ENCODE results near the gene SLC43A2. TPM values are rescaled to one million over a fixed set of nuclear protein-coding genes. Genes with fewer than 3 reads are reported as not detected.
"Not testable (repeated sequence)": the region's sequence is repeated elsewhere in the genome, so short reads cannot be mapped to it uniquely, and the experiment has no call there.

SLC43A2 gene
- total RNA-seq, 4 donors from 2014 or later = 7.1 to 20.0 (median 13.7) TPM

GRCh38 chr17:1658100-1658499, 29.5 kb upstream of the SLC43A2 start:
- Histone ChIP-seq H3K9me3 (no peaks in the 10 kb centered on the region), H3K36me3 (peaks cover 99 to 100% (median 100%) of the 10 kb centered on the region in 4 donors), H3K4me1 (no peaks in the 10 kb centered on the region), H3K27me3 (no peaks in the 10 kb centered on the region), H3K27ac (replicated peaks in 1 of 4) (no peak overlapping the region), H3K4me3 (no peak overlapping the region)
- TF ChIP-seq POLR2A (IDR thresholded peaks at IDR 0.05; ENCODE audit: low read depth) (no peak), POLR2AphosphoS5 (IDR thresholded peaks at IDR 0.05) (no peak), EP300 (IDR thresholded peaks at IDR 0.05) (no peak)
- TF ChIP-seq, protein P1, sequence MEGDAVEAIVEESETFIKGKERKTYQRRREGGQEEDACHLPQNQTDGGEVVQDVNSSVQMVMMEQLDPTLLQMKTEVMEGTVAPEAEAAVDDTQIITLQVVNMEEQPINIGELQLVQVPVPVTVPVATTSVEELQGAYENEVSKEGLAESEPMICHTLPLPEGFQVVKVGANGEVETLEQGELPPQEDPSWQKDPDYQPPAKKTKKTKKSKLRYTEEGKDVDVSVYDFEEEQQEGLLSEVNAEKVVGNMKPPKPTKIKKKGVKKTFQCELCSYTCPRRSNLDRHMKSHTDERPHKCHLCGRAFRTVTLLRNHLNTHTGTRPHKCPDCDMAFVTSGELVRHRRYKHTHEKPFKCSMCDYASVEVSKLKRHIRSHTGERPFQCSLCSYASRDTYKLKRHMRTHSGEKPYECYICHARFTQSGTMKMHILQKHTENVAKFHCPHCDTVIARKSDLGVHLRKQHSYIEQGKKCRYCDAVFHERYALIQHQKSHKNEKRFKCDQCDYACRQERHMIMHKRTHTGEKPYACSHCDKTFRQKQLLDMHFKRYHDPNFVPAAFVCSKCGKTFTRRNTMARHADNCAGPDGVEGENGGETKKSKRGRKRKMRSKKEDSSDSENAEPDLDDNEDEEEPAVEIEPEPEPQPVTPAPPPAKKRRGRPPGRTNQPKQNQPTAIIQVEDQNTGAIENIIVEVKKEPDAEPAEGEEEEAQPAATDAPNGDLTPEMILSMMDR (IDR thresholded peaks at IDR 0.05) = no peak
- intact Hi-C loops (cut with DNase I) = no loop called here
- no peak for DNase-seq (ENCODE audit: extremely low spot score)
- 87% methylated on average over 9 of the region's 9 CpGs for WGBS

GRCh38 chr17:1653735-1654134, 25.1 kb upstream of the SLC43A2 start:
- no peak for TF ChIP-seq POLR2AphosphoS5 (IDR thresholded peaks at IDR 0.05)
- TF ChIP-seq, protein P1 (IDR thresholded peaks at IDR 0.05) = no peak
- TF ChIP-seq POLR2A (IDR thresholded peaks at IDR 0.05; ENCODE audit: low read depth) = no peak
- no peak for TF ChIP-seq EP300 (IDR thresholded peaks at IDR 0.05)
- H3K27ac ChIP-seq (replicated peaks in 1 of 4) = no peak overlapping the region
- DNase-seq (ENCODE audit: extremely low spot score) = no peak
- 88% methylated on average over 14 of the region's 14 CpGs for WGBS
- H3K36me3 ChIP-seq = peaks cover 82 to 87% (median 86%) of the 10 kb centered on the region in 4 donors
- H3K4me3 ChIP-seq = no peak overlapping the region
- peaks cover 0 to 3% (median 0%) of the 10 kb centered on the region in 4 donors for H3K27me3 ChIP-seq
- H3K9me3 ChIP-seq = no peaks in the 10 kb centered on the region
- H3K4me1 ChIP-seq = peaks cover 12 to 19% (median 16%) of the 10 kb centered on the region in 4 donors
- intact Hi-C loops (cut with DNase I) = no loop called here

DNA sequence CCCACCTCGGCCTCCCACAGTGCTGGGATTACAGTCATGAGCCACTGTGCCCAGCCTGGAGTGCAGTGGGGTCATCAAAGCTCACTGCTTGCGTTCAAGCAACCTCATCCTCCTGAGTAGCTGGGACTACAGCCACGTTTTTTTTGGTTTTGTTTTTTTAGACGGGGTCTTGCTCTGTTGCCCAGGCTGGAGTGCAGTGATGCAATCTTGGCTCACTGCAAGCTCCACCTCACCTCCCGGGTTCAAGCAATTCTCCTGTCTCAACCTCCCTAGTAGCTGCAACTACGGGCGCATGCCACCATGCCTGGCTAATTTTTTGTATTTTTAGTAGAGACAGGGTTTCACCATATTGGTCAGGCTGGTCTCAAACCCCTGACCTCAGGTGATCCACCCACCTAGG, 24.2 kb upstream of the SLC43A2 start:
- H3K9me3 ChIP-seq; DNase-seq (ENCODE audit: extremely low spot score); H3K4me3 ChIP-seq; H3K27me3 ChIP-seq; intact Hi-C loops (cut with DNase I): not testable (repeated sequence)
- Histone ChIP-seq H3K27ac (replicated peaks in 1 of 4) (peak overlapping the region in 2 of 4 donors; percentile 5 to 13), H3K36me3 (peaks cover 72 to 77% (median 76%) of the 10 kb centered on the region in 4 donors), H3K4me1 (peaks cover 18 to 28% (median 25%) of the 10 kb centered on the region in 4 donors)
- WGBS = 87% methylated on average over 7 of the region's 7 CpGs

- intact Hi-C loops (cut with DNase I) = no loop called here
- peaks cover 60 to 64% (median 63%) of the 10 kb centered on the region in 4 donors for H3K36me3 ChIP-seq
- peaks cover 31 to 41% (median 38%) of the 10 kb centered on the region in 4 donors for H3K4me1 ChIP-seq
- WGBS = 95% methylated on average over 4 of the region's 4 CpGs
- H3K9me3 ChIP-seq = no peaks in the 10 kb centered on the region
- H3K4me3 ChIP-seq = no peak overlapping the region
- H3K27me3 ChIP-seq = peaks cover 0 to 3% (median 0%) of the 10 kb centered on the region in 4 donors
- TF ChIP-seq POLR2AphosphoS5 (IDR thresholded peaks at IDR 0.05) (no peak), EP300 (IDR thresholded peaks at IDR 0.05) (no peak), POLR2A (IDR thresholded peaks at IDR 0.05; ENCODE audit: low read depth) (no peak)
- TF ChIP-seq, protein P1 (IDR thresholded peaks at IDR 0.05) = no peak
- peak overlapping the region in 3 of 4 donors; percentile 97 to 100 (median 99) for H3K27ac ChIP-seq (replicated peaks in 1 of 4)
- no peak for DNase-seq (ENCODE audit: extremely low spot score)
Measured at GRCh38 chr17:1651559-1651844, 22.9 kb upstream of the SLC43A2 start.

DNA sequence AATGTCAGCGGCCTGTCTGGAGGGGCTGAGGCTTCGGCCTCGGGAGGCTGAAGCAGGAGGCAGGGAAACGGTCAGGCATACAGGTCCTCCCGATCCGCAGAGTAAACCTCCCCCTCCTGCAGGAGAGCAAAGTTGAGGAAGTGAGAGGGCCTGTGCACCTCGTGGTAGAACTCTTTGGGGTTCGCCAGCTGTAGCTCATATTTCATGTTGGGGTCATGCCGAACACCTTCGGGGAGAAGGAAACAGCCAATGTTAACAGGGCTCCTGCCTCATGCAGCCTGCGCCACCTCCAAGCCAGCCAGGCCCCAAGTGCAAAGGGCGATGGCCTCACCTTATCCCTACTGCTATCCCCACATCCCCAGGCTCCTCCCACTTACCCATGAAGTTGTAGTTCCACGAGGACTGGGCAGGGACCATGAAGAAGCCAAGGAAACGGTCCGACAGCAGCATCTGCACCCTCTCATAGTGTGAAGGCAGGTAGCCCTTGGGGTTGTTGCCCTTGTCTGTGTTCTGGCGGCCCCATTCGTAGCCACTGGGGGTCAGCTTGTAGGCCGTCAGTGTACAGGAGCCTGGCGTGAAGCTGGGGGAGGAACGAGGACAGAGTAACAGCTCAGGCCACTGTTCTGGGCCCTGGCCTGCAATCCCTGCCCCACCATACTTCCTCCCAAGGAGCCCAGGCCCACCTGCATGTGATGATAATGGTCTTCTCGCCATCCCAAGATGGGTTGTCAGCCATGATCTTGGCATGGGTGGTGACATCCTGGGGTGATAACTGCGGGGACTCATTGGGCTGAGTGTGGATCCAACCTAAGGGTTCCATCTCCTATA, 22.3 kb upstream of the SLC43A2 start:
- 83% methylated on average over 13 of the region's 22 CpGs for WGBS
- H3K4me1 ChIP-seq = peaks cover 37 to 46% (median 44%) of the 10 kb centered on the region in 4 donors
- intact Hi-C loops (cut with DNase I) = no loop called here
- TF ChIP-seq EP300 (IDR thresholded peaks at IDR 0.05) (no peak), POLR2A (IDR thresholded peaks at IDR 0.05; ENCODE audit: low read depth) (no peak)
- TF ChIP-seq, protein P1 (IDR thresholded peaks at IDR 0.05) = no peak
- no peaks in the 10 kb centered on the region for H3K9me3 ChIP-seq
- DNase-seq (ENCODE audit: extremely low spot score) = no peak
- no peak overlapping the region for H3K4me3 ChIP-seq
- H3K36me3 ChIP-seq = peaks cover 55 to 64% (median 58%) of the 10 kb centered on the region in 4 donors
- H3K27me3 ChIP-seq = peaks cover 0 to 3% (median 0%) of the 10 kb centered on the region in 4 donors
- H3K27ac ChIP-seq (replicated peaks in 1 of 4) = peak overlapping the region; percentile 97 to 100 (median 98)

All from esophagus muscularis mucosa (tissue), 4 donors.